GM18868 (cell line): ENCODE results near the gene PMEPA1.
A peak's percentile ranks its signal among the peaks of the same experiment; 100 is the strongest.

Experiments
- ATAC-seq: cut with Tn5 transposase; IDR thresholded peaks from one replicate; pipeline ENCODE4 v1.9.1; 2021; ENCODE audit warnings: mild to moderate bottlenecking, moderate library complexity; ENCODE audit not compliant: unreplicated experiment

PMEPA1 gene

GRCh38 chr20:57737349-57737748, 27.5 kb upstream of the PMEPA1 start:
- ATAC-seq: no peak

DNA sequence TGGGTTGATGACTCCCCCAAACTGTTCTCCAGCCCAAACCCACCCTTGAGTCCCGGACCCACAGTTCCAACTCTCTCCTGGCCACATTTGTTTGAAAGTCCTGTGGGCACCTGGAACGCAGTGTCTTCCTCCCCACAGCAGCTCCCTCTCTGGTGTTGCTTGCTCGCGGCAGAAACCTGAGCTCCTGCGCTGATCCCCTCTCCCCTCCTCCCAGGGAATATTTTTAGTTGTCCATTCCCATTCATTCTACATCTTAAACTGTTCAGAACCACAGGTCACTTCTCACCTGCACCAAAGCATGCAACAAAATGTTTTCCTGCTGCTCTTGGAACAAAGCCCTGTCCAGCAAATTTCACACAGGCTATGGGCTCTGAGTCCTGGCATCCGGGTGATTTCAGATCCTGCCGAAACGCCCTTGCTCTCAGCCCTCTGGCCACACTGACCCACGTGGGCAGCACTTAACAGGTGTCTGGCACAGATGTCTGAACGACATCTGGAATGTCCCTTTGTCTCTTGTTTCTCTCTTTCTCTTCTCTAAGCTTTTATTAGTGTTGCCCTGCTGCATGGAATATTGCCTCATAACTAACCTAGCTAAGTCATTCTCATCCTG, 27.0 kb upstream of the PMEPA1 start:
- no peak for ATAC-seq

GRCh38 chr20:57735831-57736737, 26.3 kb upstream of the PMEPA1 start:
- ATAC-seq: no peak

DNA sequence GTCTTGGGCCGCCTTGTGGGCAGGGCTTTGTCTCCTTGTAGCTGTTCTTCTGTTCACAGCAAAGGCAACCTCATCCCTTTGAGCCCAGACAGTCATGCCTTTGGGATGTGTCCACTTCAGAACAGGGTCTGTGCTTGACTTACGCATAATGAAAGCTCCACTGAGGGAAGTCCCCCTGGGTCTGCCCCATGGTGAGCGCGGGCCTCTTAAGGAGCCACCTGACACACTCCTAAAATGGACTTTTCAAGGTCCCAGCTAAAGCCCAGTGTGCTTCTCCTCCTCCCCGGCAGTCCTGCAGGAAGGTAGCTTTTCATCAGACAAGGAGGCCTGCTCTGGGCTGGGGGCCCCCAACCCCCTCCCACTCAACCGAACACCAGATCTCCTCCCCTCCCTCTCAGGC, 24.9 kb upstream of the PMEPA1 start:
- ATAC-seq: no peak

DNA sequence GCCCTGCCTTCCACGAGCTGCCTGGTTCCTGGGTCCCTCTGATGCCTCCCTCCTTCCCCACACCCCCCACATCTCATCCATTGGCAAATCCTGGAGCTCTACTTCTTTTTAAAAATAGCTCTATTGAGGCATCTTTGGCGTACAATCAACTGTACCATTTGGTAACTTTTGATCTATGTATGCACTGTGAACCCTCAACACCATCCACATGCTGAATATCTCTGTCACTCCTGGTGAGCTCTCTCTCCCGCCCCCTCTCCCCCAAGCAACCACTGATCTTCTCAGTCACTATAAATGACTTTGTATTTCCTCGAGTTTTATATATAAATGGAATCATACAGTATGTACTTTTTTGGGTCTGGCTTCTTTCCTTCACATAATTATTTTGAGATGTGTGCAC, 22.4 kb upstream of the PMEPA1 start:
- ATAC-seq: no peak

- ATAC-seq: no peak
These were observed 18.9 kb upstream of the PMEPA1 start for GRCh38 chr20:57728762-57729161.

- ATAC-seq: no peak
These were observed 18.0 kb upstream of the PMEPA1 start for GRCh38 chr20:57727863-57728262.

GRCh38 chr20:57725636-57726035, 15.8 kb upstream of the PMEPA1 start:
- no peak for ATAC-seq

- ATAC-seq: no peak
These were observed 15.0 kb upstream of the PMEPA1 start for GRCh38 chr20:57724610-57725405.

GRCh38 chr20:57723816-57724215, 14.0 kb upstream of the PMEPA1 start:
- no peak for ATAC-seq

DNA sequence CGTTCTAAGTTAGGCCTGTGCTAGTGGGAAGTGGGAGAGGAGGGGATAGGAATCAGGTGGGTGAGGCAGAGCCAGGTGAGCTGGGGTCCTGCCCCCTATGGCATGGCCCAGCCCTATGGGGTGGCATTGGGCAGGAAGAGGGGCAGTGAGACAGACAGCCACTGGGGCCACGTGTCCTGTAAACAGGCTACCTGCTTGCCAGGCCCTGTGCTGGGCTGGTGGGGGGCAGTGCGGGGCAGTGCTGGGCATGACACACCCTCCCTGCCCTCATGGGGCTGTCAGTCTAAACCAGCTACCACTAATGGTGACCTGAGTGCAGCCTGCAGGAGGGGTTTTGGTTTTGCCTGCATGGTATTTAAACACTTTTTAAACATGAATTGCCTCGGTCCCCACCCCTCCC, 10.1 kb upstream of the PMEPA1 start:
- ATAC-seq: no peak

DNA sequence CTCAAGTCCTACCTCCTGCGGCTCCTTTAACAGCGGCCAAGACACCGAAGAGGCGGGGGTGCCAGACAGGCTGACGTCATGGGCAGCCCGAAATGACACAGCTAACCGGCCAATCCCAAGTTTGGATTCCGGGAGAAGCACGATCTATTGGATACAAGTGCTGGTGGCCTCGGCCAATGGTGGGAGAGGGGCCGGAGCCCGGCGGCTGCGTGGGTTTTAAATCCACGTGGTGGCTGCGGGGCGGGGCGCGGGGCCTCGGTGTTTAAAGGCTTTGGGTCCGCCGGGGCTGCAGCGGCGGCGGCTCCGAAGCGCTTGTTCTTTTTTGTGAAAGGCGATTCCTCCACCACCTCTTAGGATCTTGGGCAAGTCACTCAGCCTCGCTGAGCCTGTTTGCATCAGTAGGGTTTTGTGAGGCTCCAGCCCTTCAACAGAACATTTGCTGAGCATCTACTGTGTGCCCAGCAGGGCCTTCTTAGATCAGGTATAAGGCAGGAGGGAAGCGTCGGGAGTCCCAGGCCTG, 8.7 kb upstream of the PMEPA1 start:
- ATAC-seq: peak; percentile 97

GRCh38 chr20:57717797-57718196, 8.0 kb upstream of the PMEPA1 start:
- no peak for ATAC-seq

- ATAC-seq: no peak
These were observed 7.1 kb upstream of the PMEPA1 start for GRCh38 chr20:57716901-57717300.

- no peak for ATAC-seq
These were observed 6.4 kb upstream of the PMEPA1 start for GRCh38 chr20:57716202-57716601.

DNA sequence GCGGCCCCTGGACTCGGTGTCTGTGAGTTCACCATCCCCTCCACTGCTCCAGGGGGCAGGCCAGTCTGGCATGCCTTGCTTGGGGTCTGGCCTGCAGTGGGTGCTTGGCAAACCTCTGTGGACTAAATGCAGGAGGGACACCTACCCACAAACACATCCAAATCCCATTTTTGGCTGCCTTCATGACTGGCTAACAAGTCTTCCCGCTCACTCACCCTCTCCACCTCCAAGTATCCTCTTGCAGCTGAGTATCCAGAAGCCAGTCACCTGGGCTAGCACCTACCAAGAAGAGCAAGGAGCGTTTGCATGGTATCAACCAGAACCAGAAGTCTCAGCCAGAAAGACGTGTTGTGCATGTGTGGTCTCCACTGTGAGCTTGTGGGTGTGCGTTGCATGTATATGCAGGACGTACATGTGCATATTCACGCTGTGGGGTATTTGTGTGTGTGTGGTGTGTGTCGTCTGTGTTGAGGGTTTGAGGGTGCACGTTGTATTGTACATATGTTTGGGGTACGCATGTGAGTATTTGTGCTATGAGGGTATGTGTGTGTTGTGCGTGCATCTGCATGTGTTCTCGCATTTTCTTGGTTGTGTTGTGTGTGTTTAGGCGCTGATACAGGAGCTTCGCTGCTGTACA, 5.6 kb upstream of the PMEPA1 start:
- no peak for ATAC-seq

DNA sequence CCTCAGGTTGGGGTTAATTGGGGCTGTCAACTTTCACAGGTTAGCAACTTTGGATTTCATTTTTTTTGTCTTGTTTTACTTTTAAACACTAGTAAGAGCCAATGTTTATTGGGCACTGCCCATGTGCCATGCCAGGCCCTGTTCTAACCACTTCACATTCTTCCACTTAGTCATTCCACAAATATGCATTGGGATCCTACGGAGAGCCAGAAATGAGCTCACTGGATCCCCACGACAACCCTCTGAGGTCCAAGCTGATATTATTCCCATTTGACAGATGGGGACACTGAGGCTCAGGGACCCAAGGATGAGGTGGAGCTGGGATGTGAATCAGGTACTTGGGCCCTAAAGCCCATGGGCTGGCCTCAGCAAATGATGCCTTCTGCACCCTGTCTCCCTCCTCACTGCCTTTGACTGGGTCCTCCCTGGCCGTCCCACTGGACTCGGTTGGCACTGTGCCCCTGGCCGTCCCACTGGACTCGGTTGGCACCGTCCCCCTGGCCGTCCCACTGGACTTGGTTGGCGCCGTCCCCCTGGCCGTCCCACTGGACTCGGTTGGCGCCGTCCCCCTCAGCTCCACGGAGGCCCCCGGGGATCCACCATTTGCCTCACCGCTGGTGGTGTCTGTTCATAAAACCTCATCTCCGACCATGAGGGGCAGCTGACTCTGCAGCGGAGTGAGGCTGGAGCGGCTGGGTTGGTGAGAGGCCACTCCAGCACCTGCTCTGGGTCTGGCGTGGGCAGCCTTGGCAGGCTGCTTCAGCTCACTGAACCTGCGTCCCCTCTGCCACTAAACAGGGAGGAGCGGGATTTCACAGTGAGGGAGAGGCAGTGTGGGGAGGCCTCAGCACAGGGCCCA, 4.8 kb upstream of the PMEPA1 start:
- no peak for ATAC-seq

DNA sequence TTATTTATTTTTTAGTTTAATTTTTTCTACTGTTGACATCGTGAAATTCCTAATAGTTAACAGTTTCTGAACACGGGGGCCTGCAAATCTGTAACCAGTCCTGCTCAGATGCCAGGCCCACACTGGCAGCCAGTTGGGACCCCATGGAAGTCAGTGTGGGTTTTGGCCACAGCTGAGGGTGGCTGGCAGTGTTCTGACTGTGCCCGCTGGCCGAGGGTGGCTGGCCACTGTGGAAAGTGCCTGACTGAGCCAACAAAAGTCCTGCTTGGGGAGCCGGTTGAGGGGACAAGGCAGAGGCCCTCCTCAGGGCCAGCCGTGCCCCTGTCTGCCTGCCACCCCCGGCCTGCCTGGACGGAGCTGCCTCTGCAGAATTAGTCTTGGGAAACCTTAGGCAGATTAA, 4.1 kb upstream of the PMEPA1 start:
- ATAC-seq: no peak

DNA sequence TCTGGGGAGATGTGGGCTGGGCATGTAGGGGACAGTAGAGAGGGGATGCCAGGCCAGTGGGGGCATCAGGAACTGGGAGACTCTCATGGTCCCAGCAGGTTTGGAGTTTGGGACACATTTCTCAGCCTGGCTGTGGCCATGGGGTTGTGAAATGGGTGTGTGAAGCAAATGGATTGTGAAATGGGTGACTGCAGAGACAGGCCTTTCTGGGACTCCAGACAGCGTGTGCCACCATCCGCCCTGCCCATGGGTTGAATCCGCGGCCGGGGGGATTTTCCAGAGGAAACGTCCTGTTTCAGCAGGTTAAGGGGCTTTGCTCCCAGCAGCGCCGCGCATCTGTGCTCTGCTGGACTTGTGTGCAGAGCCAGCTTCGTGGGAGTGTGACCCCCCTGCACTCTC, 3.7 kb upstream of the PMEPA1 start:
- ATAC-seq: no peak
